GM12892 (cell line): ENCODE results near the gene ZNF154.

Experiments
- POLR2A ChIP-seq: IDR thresholded peaks from 2 replicates; pipeline ENCODE4 v1.6.1; 2011; ENCODE audit warnings: low read depth, low read length, control low read depth
- POLR2AphosphoS5 ChIP-seq: IDR thresholded peaks from 2 replicates; pipeline ENCODE4 v1.6.1; 2011; ENCODE audit warnings: low read depth, low read length, control low read depth
- TAF1 ChIP-seq: IDR thresholded peaks from 2 replicates; pipeline ENCODE4 v1.6.1; 2011; ENCODE audit warnings: low read depth, mild to moderate bottlenecking, control low read depth, low read length, borderline replicate concordance

GRCh38 chr19:57651654-57651996 lies 57.4 kb downstream of the ZNF154 start:
- no peak for TF ChIP-seq TAF1
- TF ChIP-seq POLR2AphosphoS5 = no peak
- no peak for TF ChIP-seq POLR2A
